ENCODE data around the gene WNT8B.

The WNT8B gene

DNA sequence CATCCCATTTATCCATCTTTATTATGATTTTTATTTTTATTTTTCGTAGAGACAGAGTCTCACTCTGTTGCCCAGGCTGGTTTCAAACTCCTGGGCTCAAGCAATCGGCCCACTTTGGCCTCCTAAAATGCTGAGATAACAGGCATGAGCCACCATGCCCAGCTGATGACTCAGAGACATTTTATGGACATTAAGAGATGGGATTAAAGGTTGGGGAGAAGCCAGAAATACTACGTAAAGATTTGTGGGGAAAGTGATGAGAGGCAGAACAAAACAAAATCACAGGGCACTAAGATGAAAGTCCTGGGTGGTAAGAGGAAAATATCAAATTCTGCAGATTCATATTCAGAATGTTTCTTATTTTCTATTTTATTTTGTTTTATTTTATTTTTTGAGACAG, 7.6 kb downstream of the WNT8B start:
- TF ChIP-seq GATA3 (IDR thresholded peaks at IDR 0.05; ENCODE audit: low read depth, low read length) (no peak), GATA2 (IDR thresholded peaks at IDR 0.05; ENCODE audit: low read depth, low read length) (no peak)

DNA sequence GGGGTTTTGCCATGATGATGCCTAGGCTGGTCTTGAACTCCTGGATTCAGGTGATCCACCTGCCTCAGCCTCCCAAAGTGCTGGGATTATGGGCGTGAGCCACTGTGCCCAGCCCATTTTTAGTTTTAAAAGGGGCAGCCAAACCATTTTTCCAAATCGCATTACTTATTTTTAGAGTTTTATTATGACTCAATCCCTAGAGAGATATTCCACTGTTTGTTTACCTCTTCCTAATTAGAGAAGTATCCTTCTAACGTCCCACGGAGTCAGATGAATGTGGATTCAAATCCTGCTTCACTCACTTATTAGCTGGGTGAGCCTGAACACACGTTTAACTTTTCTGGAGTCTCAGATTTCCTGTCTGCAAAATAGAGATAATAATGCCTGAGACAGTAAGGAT, 15.2 kb downstream of the WNT8B start:
- TF ChIP-seq GATA3 (IDR thresholded peaks at IDR 0.05; ENCODE audit: low read depth, low read length) (no peak), GATA2 (IDR thresholded peaks at IDR 0.05; ENCODE audit: low read depth, low read length) (no peak)

DNA sequence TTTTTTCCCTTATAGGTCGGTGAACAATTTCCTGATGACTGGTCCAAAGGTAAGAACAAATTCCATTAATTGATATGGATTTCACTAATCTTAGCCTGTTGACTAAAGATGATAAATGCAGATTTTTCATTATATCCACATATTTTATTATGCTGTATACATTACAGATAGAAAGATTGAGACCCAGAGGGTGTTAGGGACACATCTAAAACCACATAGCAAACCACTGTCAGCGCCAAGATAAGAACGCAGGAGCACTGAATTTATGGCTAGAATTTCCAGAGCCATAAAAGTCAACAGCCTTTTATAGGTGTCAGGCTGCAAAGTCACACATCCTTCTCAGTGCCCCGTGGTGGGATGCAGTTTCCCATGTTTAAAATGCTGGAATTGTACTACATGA, 16.2 kb downstream of the WNT8B start:
- TF ChIP-seq GATA3 (IDR thresholded peaks at IDR 0.05; ENCODE audit: low read depth, low read length) (no peak), GATA2 (IDR thresholded peaks at IDR 0.05; ENCODE audit: low read depth, low read length) (no peak)

DNA sequence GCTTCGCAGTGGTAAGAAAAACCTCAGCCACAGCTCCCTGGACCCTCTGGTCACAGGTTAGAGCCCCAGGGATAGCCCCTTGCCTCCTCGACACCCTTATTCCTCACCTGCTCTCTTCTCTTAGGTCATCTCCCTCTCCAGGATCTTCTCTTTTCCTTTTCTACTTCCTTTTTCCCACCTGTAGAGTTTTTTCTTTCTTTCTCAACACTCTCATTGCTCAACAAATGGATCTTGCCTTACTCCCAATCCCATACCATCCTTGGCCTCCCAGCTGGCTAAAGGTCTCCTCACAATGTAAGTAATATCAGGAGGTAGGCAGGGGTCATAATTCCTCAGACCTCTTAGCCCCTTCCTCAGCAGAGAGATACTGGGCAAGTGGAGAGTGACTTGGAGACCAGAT, 17.2 kb downstream of the WNT8B start:
- no peak for TF ChIP-seq GATA2 (IDR thresholded peaks at IDR 0.05; ENCODE audit: low read depth, low read length)
- TF ChIP-seq GATA3 (IDR thresholded peaks at IDR 0.05; ENCODE audit: low read depth, low read length): no peak

DNA sequence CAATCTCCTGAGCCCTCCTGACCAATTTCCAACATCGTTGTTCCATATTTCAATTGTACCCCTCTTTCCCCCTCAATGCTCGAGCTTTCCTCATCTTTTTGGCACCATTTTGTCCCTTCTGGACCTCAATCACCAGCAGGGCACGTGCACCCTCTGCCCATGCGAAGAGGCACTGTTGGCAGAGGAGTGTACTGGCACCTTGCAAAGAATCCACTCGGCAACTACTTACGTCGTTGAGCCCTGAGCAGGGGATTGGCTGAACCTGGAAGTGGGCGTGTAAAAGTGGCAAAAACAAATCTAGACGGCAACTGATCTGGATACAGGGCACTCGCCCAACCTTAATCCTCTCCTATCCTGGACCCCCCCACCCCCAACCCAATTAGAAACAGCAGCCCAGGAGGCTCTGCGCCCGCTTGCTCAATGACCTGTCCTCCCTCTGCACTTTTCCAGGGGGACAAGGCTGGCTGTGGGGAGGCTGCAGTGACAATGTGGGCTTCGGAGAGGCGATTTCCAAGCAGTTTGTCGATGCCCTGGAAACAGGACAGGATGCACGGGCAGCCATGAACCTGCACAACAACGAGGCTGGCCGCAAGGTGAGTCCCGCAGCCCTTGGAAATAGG, 18.8 kb downstream of the WNT8B start:
- TF ChIP-seq GATA3 (IDR thresholded peaks at IDR 0.05; ENCODE audit: low read depth, low read length) (no peak), GATA2 (IDR thresholded peaks at IDR 0.05; ENCODE audit: low read depth, low read length) (no peak)

DNA sequence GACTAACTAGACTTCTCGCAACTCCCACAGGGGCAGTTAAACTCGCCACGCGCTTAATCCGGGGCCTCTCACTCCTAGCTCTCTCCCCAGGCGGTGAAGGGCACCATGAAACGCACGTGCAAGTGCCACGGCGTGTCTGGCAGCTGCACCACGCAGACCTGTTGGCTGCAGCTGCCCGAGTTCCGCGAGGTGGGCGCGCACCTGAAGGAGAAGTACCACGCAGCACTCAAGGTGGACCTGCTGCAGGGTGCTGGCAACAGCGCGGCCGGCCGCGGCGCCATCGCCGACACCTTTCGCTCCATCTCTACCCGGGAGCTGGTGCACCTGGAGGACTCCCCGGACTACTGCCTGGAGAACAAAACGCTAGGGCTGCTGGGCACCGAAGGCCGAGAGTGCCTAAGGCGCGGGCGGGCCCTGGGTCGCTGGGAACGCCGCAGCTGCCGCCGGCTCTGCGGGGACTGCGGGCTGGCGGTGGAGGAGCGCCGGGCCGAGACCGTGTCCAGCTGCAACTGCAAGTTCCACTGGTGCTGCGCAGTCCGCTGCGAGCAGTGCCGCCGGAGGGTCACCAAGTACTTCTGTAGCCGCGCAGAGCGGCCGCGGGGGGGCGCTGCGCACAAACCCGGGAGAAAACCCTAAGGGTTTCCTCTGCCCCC, 19.5 kb downstream of the WNT8B start:
- no peak for TF ChIP-seq GATA2 (IDR thresholded peaks at IDR 0.05; ENCODE audit: low read depth, low read length)
- no peak for TF ChIP-seq GATA3 (IDR thresholded peaks at IDR 0.05; ENCODE audit: low read depth, low read length)

DNA sequence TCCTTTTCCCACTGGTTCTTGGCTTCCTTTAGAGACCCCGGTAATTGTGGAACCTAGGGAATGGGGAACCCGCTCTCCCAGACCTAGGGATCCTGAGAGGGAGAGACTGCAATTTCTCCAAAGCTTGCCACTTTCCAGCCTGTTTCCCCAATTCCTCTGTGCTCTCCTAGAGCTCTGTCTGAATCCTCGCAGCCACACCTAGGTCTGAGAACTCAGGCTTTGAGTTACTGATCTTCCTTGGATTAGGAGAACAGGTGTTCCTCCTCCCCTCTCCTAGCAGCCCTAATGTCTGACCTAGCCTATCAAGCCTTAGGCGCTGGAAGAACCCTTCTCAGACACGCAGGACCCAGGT, 20.0 kb downstream of the WNT8B start:
- TF ChIP-seq GATA2 (IDR thresholded peaks at IDR 0.05; ENCODE audit: low read depth, low read length): no peak
- no peak for TF ChIP-seq GATA3 (IDR thresholded peaks at IDR 0.05; ENCODE audit: low read depth, low read length)

DNA sequence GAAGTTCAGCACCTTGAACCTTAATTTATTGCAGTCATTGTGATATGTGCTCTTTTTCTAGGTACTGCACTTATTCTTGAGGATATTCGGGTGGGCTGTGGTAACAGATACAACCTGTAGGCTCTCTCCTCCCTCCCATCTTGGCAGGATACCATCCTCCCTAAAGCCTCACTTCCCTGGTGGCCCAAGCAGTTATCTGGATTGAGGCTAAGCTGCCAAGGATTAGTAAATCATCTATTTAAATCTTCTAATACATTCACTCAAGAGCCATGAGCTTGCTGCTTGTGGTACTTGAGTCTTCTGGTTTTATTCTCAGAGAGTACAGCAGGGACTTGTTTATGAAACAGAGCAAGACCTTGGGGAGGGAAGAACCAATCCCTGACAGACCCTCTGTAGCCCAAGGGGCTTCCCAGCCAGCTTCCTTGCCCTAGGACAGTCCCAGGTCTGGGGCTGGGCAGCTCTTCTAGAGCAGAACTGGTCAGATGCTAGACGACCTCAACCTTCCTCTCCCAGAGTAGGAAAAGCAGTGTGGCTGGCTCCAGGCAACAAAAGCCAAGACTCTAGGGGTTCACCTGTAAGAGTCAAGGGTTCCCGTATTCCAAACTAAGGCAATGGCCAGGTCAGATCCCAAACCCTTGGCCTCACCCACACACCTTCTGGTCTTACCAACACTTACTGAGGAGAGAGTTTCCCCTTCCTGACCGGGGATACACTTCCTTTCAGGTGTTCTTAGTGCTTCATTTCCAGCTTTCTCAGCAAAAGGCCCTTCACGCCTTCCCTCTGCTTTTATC, 21.3 kb downstream of the WNT8B start:
- TF ChIP-seq GATA3 (IDR thresholded peaks at IDR 0.05; ENCODE audit: low read depth, low read length) (no peak), GATA2 (IDR thresholded peaks at IDR 0.05; ENCODE audit: low read depth, low read length) (no peak)

DNA sequence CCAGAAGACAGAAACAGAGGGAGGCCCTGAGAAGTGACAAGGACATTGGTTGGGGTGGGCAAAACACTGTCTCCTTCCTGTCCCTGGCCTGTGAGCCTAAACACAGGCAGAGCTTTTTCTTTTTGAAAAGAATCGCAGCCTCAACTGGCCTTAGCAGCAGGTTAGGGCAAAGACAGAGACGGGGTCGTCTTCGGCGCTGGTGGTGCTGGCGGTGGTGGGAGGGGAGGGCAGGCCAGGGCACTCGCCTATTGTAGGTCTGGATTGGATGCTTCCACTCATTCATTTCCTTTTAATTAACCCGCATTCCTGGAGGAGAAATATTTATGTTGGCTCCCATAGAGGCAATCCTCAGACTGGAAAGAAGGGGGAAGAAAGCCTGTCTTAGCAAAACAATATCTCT, 22.6 kb downstream of the WNT8B start:
- TF ChIP-seq GATA3 (IDR thresholded peaks at IDR 0.05; ENCODE audit: low read depth, low read length) (no peak), GATA2 (IDR thresholded peaks at IDR 0.05; ENCODE audit: low read depth, low read length) (no peak)

DNA sequence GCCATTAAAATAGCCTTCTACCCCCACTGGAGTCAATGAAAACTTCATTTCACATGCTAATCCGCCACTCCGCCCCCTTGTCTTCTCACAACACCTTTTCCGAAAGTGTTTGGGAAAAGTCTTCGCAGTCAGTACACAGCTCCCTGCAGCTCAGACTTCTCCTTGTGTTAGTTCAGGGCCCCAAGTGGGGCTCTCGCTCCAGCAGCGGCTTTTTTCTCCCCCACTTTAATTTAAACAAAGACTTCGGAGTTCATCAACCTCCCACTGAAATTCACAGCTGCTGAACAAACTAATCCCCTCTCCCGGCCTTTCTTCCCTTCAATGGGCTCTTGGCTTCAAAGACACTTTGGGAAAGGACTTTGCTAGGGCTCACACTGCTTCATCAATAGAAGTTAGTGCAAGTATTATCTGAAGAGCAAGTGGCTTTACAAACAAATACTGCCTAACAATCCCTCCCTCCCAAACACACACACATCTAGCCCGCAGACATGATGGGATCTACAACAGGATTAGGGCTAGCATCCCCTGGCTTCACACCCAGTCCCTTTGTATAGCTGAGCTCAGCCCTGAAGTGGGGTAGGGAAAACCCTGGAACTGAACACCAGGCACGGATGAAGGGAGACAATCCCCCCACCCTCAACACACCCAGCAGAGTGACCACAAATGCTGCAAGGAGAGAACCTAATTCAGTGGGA, 23.1 kb downstream of the WNT8B start:
- TF ChIP-seq GATA3 (IDR thresholded peaks at IDR 0.05; ENCODE audit: low read depth, low read length): no peak
- TF ChIP-seq GATA2 (IDR thresholded peaks at IDR 0.05; ENCODE audit: low read depth, low read length): no peak

DNA sequence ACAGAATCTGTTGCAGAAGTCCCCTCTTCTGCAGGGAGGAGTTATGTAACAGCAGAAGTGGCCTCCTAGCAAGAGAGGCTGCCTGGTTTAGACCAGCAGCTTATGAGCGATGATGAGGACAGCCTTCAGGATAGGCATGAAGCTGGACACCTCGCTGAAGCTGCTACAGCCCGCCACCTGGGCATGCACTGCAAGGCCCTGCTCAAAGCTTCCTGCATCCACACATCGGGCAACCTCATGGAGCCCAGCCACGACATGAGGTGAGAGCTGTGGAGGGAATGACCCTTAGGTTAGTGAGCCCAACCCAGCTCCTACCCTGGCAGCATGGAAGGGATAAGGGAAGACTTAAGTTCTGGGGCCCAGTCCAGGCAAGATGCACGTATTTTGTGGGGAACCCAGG, 24.7 kb downstream of the WNT8B start:
- TF ChIP-seq GATA3 (IDR thresholded peaks at IDR 0.05; ENCODE audit: low read depth, low read length) (no peak), GATA2 (IDR thresholded peaks at IDR 0.05; ENCODE audit: low read depth, low read length) (no peak)

DNA sequence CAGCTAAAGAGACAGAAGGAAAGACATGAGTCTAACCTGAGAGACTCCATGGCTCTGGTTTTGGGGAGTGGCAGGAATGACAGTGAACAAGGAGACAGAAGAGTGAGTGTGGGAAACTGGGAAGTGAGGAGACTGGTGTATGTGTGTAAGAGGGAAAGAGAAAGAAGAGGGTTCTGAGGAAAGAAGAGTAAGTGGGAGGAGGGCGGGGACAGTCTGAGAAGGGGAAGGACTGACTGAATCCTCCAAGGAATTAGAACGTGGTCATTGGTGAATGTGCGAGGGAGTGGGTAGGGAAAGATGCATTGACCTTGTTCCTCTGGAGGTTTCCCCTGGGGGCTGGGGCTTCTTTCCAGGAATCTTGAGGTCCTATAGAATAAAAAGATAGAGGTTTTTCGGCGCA, 26.6 kb downstream of the WNT8B start:
- TF ChIP-seq GATA2 (IDR thresholded peaks at IDR 0.05; ENCODE audit: low read depth, low read length) (no peak), GATA3 (IDR thresholded peaks at IDR 0.05; ENCODE audit: low read depth, low read length) (no peak)

DNA sequence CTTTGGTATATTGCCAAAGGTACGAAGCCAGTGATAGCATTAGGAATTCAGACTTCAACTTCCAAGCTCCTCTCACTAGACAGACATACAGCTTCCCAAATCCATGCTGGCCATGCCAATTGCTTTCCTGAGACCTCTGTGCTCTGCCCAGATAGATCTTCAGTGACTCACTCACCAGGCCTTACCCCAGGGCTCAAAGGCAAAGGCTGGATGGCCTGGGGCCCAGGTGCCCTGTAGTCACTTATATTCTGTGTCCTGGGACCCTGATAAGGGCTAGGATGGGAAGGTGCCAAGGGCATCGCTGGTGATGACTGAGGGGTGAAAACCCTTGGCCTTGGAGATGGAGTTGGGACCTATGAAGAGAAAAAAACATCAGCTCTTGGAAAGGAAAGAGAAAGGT, 27.7 kb downstream of the WNT8B start:
- TF ChIP-seq GATA2 (IDR thresholded peaks at IDR 0.05; ENCODE audit: low read depth, low read length): no peak
- no peak for TF ChIP-seq GATA3 (IDR thresholded peaks at IDR 0.05; ENCODE audit: low read depth, low read length)

DNA sequence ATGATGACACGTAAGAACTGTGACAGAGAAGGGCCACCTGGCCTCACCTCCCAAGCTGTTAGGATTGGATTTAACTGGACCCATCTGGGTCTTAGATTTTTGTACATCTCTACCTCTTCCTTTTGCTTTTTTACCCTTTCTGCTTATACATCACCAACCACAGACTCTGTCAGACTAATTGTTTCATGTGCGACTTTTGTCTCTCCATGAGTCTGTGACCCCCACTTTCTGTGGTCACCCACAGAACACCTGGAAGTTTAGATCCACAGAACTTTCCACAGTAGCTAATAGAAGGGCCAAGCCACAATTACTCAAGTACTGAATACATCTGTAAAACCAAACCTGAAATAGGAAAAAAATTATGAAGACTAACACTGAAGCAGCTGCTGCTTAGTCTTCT, 33.8 kb downstream of the WNT8B start:
- no peak for TF ChIP-seq GATA3 (IDR thresholded peaks at IDR 0.05; ENCODE audit: low read depth, low read length)
- TF ChIP-seq GATA2 (IDR thresholded peaks at IDR 0.05; ENCODE audit: low read depth, low read length): no peak
